ENCODE data around the gene SYT17. TPM values are rescaled to one million over a fixed set of nuclear protein-coding genes. Genes with fewer than 3 reads are reported as not detected.

SYT17 gene
- total and polyA plus RNA-seq, 10 of the 15 experiments (the other 5 are each of a cell fraction or from before 2014, with no cell fraction given), result 3.7 to 12.3 (median 5.0) TPM

DNA sequence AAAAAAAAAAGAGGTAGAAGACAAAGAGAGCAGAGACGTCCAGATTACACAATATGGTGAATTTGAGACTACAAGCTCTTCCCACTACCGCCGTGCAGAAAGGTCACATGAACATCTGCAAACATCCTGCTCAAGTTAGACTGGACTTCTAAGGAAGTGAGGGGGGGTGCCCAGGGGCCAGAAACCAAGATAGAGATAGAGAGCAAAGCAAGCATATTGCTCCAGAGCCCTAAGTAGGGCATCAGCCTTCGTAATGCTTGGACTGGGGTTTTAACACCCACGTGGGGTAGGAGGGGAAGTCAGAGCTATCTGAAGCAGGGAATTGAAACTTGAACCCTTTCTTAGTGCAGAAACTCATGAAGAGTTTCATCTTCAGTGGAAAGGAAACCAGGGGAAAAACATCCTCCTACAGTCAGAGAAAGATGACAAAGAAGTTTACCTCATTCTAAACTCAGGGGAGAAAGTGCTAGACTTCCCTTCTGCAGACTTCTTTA is 126.2 kb downstream of the SYT17 start:
- Histone ChIP-seq H3K27ac (ENCODE audit: control insufficient read depth, insufficient read depth) (peak overlapping the region; percentile 13; the same call in 1 of the 2 replicates), H3K79me2 (ENCODE audit: control insufficient read depth, insufficient read depth, low read length) (no peaks in the 10 kb centered on the region), H3K4me2 (ENCODE audit: control insufficient read depth, insufficient read depth) (peak overlapping the region; percentile 79), H3K4me1 (ENCODE audit: control insufficient read depth, insufficient read depth, low read length) (peaks cover 21% of the 10 kb centered on the region), H3K27me3 (replicated peaks in 1 of 2; ENCODE audit: control insufficient read depth in 2 of 2, insufficient read depth in 2 of 2, low read length in 1 of 2) (no peaks in the 10 kb centered on the region), H3K4me3 (no peak overlapping the region), H3K9ac (ENCODE audit: control insufficient read depth, insufficient read depth, low read length) (peak overlapping the region; percentile 9; the same call in 1 of the 2 replicates), H3K9me3 (replicated peaks; ENCODE audit: control insufficient read depth, insufficient read depth, low read length) (no peaks in the 10 kb centered on the region; the same call in 2 of the 3 replicates), H4K20me1 (ENCODE audit: control insufficient read depth, insufficient read depth) (no peaks in the 10 kb centered on the region), H2AFZ (ENCODE audit: control insufficient read depth, low read depth, low read length) (peak overlapping the region; percentile 59), H3K36me3 (ENCODE audit: control insufficient read depth in 2 of 2, insufficient read depth in 2 of 2, low read length in 1 of 2) (no peaks in the 10 kb centered on the region)
- ATAC-seq (peak; percentile 95), DNase-seq (ENCODE audit: low read depth, low spot score) (peak; percentile 84), FAIRE-seq (peak; percentile 99)
- SMC1A ChIA-PET (ENCODE audit: uncharacterized antibody, unreplicated experiment), result interaction anchor here (1.2 to 2.2 kb wide), 3 partner anchors 39 to 85 kb away, joined by 3 to 8 read pairs (median 4); no protein-coding TSS in a partner anchor
- BruUV-seq (replicated peaks), result no TSS peak
- intact Hi-C loops (cut with micrococcal nuclease; ENCODE audit: unreplicated experiment) (loop anchor here (1.0 kb wide), 1 partner anchor 84 kb away; no protein-coding TSS in a partner anchor), in situ Hi-C loops (cut with MboI) (no loop called here)
- POLR2A ChIA-PET, result interaction anchor here (0.6 kb wide), 1 partner anchor 83 kb away, joined by 3 read pairs; no protein-coding TSS in a partner anchor
- RAD21 ChIA-PET (ENCODE audit: unreplicated experiment), result interaction anchor here (1.0 to 1.2 kb wide), 2 partner anchors 66 to 83 kb away, joined by 3 to 5 read pairs; no protein-coding TSS in a partner anchor
- 1% methylated on average over 5 of the region's 5 CpGs for WGBS (ENCODE audit: insufficient coverage, insufficient replicate concordance, low lambda C conversion rate, missing lambda C conversion rate)
- CTCF ChIA-PET, result interaction anchor here (0.8 kb wide), 1 partner anchor 185 kb away, joined by 3 read pairs; no protein-coding TSS in a partner anchor
- no peak for TF ChIP-seq CBFB (IDR thresholded peaks at IDR 0.05; ENCODE audit: low read depth)
- no peak for TF ChIP-seq EZH2 (IDR thresholded peaks at IDR 0.05; ENCODE audit: borderline replicate concordance, control insufficient read depth, low read depth, low read length)
- TF ChIP-seq PML (IDR thresholded peaks at IDR 0.05; ENCODE audit: low read length), result peak; percentile 70; the same call in 1 of the 2 replicates
- no peak for TF ChIP-seq SMARCA5 (IDR thresholded peaks at IDR 0.05)
- no peak for TF ChIP-seq ZNF24 (IDR thresholded peaks at IDR 0.05)
- TF ChIP-seq, protein P1, sequence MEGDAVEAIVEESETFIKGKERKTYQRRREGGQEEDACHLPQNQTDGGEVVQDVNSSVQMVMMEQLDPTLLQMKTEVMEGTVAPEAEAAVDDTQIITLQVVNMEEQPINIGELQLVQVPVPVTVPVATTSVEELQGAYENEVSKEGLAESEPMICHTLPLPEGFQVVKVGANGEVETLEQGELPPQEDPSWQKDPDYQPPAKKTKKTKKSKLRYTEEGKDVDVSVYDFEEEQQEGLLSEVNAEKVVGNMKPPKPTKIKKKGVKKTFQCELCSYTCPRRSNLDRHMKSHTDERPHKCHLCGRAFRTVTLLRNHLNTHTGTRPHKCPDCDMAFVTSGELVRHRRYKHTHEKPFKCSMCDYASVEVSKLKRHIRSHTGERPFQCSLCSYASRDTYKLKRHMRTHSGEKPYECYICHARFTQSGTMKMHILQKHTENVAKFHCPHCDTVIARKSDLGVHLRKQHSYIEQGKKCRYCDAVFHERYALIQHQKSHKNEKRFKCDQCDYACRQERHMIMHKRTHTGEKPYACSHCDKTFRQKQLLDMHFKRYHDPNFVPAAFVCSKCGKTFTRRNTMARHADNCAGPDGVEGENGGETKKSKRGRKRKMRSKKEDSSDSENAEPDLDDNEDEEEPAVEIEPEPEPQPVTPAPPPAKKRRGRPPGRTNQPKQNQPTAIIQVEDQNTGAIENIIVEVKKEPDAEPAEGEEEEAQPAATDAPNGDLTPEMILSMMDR (IDR thresholded peaks at IDR 0.05 in 2 of 3, conservative IDR thresholded peaks at IDR 0.05 in 1 of 3; ENCODE audit: control insufficient read depth in 2 of 3, extremely low read depth in 1 of 3, insufficient read depth in 1 of 3, low read depth in 3 of 3, low read length in 3 of 3), result no peak
- TF ChIP-seq CEBPB (IDR thresholded peaks at IDR 0.05; ENCODE audit: borderline replicate concordance in 1 of 2, low read depth in 2 of 2, low read length in 2 of 2), result no peak
- TF ChIP-seq, protein P2, sequence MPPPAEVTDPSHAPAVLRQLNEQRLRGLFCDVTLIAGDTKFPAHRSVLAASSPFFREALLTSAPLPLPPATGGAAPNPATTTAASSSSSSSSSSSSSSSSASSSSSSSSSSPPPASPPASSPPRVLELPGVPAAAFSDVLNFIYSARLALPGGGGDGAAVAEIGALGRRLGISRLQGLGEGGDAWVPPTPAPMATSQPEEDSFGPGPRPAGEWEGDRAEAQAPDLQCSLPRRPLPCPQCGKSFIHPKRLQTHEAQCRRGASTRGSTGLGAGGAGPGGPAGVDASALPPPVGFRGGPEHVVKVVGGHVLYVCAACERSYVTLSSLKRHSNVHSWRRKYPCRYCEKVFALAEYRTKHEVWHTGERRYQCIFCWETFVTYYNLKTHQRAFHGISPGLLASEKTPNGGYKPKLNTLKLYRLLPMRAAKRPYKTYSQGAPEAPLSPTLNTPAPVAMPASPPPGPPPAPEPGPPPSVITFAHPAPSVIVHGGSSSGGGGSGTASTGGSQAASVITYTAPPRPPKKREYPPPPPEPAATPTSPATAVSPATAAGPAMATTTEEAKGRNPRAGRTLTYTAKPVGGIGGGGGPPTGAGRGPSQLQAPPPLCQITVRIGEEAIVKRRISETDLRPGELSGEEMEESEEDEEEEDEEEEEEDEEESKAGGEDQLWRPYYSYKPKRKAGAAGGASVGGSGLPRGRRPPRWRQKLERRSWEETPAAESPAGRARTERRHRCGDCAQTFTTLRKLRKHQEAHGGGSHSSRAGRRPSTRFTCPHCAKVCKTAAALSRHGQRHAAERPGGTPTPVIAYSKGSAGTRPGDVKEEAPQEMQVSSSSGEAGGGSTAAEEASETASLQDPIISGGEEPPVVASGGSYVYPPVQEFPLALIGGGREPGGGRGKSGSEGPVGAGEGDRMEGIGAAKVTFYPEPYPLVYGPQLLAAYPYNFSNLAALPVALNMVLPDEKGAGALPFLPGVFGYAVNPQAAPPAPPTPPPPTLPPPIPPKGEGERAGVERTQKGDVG (CRISPR knock-in tag; IDR thresholded peaks at IDR 0.05), result no peak
- TF ChIP-seq MEF2B (IDR thresholded peaks at IDR 0.05; ENCODE audit: partially characterized antibody, poor library complexity, severe bottlenecking), result peak; percentile 57
- TF ChIP-seq MTA3 (IDR thresholded peaks at IDR 0.05; ENCODE audit: borderline replicate concordance, low read length), result no peak; the same call in 1 of the 2 replicates
- no peak for TF ChIP-seq MYC (IDR thresholded peaks at IDR 0.05; ENCODE audit: insufficient read depth, insufficient read length, insufficient replicate concordance, low read length, severe bottlenecking)
- TF ChIP-seq, protein P3, sequence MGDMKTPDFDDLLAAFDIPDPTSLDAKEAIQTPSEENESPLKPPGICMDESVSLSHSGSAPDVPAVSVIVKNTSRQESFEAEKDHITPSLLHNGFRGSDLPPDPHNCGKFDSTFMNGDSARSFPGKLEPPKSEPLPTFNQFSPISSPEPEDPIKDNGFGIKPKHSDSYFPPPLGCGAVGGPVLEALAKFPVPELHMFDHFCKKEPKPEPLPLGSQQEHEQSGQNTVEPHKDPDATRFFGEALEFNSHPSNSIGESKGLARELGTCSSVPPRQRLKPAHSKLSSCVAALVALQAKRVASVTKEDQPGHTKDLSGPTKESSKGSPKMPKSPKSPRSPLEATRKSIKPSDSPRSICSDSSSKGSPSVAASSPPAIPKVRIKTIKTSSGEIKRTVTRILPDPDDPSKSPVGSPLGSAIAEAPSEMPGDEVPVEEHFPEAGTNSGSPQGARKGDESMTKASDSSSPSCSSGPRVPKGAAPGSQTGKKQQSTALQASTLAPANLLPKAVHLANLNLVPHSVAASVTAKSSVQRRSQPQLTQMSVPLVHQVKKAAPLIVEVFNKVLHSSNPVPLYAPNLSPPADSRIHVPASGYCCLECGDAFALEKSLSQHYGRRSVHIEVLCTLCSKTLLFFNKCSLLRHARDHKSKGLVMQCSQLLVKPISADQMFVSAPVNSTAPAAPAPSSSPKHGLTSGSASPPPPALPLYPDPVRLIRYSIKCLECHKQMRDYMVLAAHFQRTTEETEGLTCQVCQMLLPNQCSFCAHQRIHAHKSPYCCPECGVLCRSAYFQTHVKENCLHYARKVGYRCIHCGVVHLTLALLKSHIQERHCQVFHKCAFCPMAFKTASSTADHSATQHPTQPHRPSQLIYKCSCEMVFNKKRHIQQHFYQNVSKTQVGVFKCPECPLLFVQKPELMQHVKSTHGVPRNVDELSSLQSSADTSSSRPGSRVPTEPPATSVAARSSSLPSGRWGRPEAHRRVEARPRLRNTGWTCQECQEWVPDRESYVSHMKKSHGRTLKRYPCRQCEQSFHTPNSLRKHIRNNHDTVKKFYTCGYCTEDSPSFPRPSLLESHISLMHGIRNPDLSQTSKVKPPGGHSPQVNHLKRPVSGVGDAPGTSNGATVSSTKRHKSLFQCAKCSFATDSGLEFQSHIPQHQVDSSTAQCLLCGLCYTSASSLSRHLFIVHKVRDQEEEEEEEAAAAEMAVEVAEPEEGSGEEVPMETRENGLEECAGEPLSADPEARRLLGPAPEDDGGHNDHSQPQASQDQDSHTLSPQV (IDR thresholded peaks at IDR 0.05), result no peak
- no peak for TF ChIP-seq TCF12 (IDR thresholded peaks at IDR 0.05; ENCODE audit: low read depth, low read length)
- 0 out of 2 replicates have a peak, but pooled peaks have one; percentile 34 for TF ChIP-seq BCL11A (IDR thresholded peaks at IDR 0.05; ENCODE audit: low read depth, low read length)

All from GM12878 (cell line).